Measurements from ENCODE around the gene RYR2. TPM values are rescaled to one million over a fixed set of nuclear protein-coding genes. Genes with fewer than 3 reads are reported as not detected.

Gene RYR2
- total and polyA plus RNA-seq, 12 donors = 43.1 to 1,252 (median 872) TPM

DNA sequence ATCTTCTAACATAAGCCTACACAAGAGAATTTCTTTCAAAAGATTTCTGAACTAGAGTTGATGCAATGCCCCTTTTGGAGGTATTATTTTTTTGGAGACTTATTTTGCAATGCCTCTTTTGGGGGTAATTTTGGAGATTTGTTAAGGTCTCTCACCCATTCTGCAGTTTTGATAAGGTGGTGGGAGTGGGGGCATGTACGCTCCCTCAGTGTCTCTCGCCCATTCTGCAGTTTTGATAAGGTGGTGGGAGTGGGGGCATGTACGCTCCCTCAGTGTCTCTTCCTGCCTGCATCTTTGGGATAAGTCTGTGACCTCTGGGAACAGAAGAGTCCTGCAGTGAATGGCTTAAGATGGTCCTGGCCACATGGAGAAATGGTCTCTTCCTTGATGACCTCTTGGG lies 536.6 kb downstream of the RYR2 start:
- H3K9me3 ChIP-seq = peaks cover 0 to 34% (median 0%) of the 10 kb centered on the region in 11 donors
- peak in 1 of 8 donors; percentile 22 for ATAC-seq
- 80 to 83% methylated on average over 3 of the region's 3 CpGs for WGBS, 2 donors

DNA sequence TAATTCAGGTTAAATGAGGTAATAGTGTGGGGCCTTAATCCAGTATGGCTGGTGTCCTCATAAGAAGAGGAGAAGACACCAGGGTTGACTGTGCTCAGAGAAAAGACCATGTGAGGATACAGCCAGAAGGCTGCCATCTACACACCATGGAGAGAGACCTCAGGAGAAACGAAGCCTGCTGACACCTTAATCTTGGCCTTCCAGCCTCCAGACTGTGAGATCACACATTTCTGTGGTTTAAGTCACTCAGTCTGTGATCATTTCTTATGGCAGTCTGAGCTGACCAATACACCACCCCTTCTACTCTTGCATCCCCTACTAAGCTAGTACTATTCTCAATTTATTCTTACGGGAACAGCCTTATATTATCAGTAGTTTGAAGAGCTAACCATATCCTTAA lies 538.7 kb downstream of the RYR2 start:
- Histone ChIP-seq H3K27ac (no peak overlapping the region), H3K4me3 (no peak overlapping the region), H3K36me3 (peaks cover 0 to 21% (median 0%) of the 10 kb centered on the region in 9 donors), H3K9me3 (peaks cover 0 to 25% (median 0%) of the 10 kb centered on the region in 11 donors), H3K4me1 (no peaks in the 10 kb centered on the region), H3K27me3 (no peaks in the 10 kb centered on the region)
- DNase-seq (no peak), ATAC-seq (peak in 2 of 8 donors; percentile 4 to 9)
- 63 to 78% methylated on average over 2 of the region's 2 CpGs for WGBS, 2 donors
- TF ChIP-seq, protein P1, sequence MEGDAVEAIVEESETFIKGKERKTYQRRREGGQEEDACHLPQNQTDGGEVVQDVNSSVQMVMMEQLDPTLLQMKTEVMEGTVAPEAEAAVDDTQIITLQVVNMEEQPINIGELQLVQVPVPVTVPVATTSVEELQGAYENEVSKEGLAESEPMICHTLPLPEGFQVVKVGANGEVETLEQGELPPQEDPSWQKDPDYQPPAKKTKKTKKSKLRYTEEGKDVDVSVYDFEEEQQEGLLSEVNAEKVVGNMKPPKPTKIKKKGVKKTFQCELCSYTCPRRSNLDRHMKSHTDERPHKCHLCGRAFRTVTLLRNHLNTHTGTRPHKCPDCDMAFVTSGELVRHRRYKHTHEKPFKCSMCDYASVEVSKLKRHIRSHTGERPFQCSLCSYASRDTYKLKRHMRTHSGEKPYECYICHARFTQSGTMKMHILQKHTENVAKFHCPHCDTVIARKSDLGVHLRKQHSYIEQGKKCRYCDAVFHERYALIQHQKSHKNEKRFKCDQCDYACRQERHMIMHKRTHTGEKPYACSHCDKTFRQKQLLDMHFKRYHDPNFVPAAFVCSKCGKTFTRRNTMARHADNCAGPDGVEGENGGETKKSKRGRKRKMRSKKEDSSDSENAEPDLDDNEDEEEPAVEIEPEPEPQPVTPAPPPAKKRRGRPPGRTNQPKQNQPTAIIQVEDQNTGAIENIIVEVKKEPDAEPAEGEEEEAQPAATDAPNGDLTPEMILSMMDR (IDR thresholded peaks at IDR 0.05) = no peak
- intact Hi-C loops (cut with DNase I) = no loop called here

More for the DNA sequence above, 536.6 kb downstream of the RYR2 start:
- intact Hi-C loops (cut with DNase I) = no loop called here
- no peak for DNase-seq
- no peak overlapping the region for H3K4me3 ChIP-seq
- TF ChIP-seq, protein P1 (IDR thresholded peaks at IDR 0.05) = no peak
- H3K27ac ChIP-seq = no peak overlapping the region
- H3K4me1 ChIP-seq = no peaks in the 10 kb centered on the region
- no peaks in the 10 kb centered on the region for H3K27me3 ChIP-seq
- peaks cover 0 to 26% (median 0%) of the 10 kb centered on the region in 9 donors for H3K36me3 ChIP-seq

DNA sequence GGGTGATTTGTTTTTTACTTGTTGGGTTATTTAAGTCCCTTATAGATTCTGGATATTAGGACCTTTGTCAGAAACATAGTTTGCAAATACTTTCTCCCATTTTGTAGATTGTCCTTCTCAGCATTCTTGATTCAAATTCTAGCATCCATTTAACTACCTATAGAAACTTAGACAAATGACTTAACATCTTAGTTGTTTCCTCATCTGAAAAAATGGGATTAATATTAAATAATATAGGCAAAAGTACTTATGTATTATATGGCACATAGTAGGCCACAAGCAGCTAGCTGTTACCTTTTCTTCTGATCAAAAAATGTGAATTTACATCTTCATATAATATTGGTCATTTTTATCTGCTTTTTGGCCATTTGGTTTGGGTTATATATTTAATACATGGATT lies 541.3 kb downstream of the RYR2 start:
- Histone ChIP-seq H3K4me3 (no peak overlapping the region), H3K36me3 (peaks cover 0 to 9% (median 0%) of the 10 kb centered on the region in 9 donors), H3K27me3 (no peaks in the 10 kb centered on the region), H3K4me1 (no peaks in the 10 kb centered on the region), H3K9me3 (peaks cover 0 to 10% (median 0%) of the 10 kb centered on the region in 11 donors), H3K27ac (no peak overlapping the region)
- intact Hi-C loops (cut with DNase I) = no loop called here
- TF ChIP-seq, protein P1 (IDR thresholded peaks at IDR 0.05) = no peak
- ATAC-seq (no peak), DNase-seq (no peak)

DNA sequence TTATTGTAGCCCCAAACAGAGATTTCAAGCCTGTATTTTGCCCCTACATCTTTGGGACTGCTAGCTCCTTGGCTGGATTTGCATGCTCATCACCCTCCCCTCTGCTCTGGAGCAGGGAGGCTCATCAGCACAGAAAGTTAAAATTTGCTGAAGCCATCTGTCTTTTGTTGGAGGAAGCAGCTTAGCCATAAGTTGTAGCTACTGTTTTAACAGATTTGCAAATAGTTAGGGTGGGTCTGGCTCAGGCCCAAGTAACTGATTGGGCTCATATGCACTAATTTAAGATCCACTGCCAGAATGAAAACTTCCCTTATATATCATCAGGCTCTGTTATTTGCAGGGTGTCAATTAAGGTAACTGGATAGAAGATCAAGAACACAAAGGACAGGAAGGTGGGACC lies 541.8 kb downstream of the RYR2 start:
- ATAC-seq = no peak
- H3K4me3 ChIP-seq = no peak overlapping the region
- H3K9me3 ChIP-seq = peaks cover 0 to 5% (median 0%) of the 10 kb centered on the region in 11 donors
- peaks cover 0 to 9% (median 0%) of the 10 kb centered on the region in 9 donors for H3K36me3 ChIP-seq
- H3K4me1 ChIP-seq = no peaks in the 10 kb centered on the region
- intact Hi-C loops (cut with DNase I) = no loop called here
- no peaks in the 10 kb centered on the region for H3K27me3 ChIP-seq
- no peak overlapping the region for H3K27ac ChIP-seq
- TF ChIP-seq, protein P1 (IDR thresholded peaks at IDR 0.05) = no peak
- no peak for DNase-seq
